ENCODE measurements around the gene KLF7.

KLF7 gene

DNA sequence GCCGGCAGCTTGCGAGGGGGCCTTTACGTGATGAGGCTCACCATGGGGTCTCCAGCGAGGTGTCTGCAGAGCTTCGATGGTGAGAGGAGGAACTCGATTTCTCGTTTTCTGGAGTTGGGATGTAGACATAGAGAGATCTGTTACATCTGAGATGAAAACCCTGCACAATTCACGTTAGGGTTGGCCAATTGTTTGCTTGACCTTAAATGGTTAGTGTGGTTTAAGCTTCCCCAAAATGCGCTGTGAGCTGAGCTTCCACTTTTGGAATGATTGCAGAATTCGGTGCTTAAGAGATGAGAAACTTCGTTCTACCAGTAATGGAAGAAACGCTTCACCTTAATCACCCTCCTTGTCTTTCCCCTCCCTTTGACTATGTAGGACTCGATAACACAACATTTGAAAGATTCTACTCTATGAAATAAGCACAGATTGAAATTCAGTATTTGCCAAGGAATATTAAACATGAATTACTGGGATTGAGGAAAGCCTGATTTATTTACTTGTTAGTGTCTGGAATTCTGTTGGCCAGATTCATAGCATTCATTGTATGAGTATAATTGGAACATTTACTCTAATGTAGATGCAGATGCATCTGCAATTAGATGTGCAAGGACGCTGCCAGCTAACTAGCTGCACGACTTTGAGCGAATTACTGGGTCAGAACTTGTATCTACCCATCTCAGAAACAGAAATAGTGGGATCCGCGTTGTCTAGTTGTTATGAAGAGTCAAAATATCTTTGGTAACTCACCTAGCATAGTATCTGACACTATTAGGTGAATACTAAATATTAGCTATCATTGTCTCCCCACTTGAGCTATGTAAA is 1.6 kb upstream of the KLF7 start:
- DNase-seq (ENCODE audit: extremely low spot score, insufficient read length, low read depth) (no peak), FAIRE-seq (peak; percentile 38)

GRCh38 chr2:207166349-207167098 is 776 bp upstream of the KLF7 start:
- FAIRE-seq = no peak
- DNase-seq (ENCODE audit: extremely low spot score, insufficient read length, low read depth) = peak; percentile 43

GRCh38 chr2:207166039-207166348 is 246 bp upstream of the KLF7 start:
- peak; percentile 85 for DNase-seq (ENCODE audit: extremely low spot score, insufficient read length, low read depth)
- FAIRE-seq = peak; percentile 91

DNA sequence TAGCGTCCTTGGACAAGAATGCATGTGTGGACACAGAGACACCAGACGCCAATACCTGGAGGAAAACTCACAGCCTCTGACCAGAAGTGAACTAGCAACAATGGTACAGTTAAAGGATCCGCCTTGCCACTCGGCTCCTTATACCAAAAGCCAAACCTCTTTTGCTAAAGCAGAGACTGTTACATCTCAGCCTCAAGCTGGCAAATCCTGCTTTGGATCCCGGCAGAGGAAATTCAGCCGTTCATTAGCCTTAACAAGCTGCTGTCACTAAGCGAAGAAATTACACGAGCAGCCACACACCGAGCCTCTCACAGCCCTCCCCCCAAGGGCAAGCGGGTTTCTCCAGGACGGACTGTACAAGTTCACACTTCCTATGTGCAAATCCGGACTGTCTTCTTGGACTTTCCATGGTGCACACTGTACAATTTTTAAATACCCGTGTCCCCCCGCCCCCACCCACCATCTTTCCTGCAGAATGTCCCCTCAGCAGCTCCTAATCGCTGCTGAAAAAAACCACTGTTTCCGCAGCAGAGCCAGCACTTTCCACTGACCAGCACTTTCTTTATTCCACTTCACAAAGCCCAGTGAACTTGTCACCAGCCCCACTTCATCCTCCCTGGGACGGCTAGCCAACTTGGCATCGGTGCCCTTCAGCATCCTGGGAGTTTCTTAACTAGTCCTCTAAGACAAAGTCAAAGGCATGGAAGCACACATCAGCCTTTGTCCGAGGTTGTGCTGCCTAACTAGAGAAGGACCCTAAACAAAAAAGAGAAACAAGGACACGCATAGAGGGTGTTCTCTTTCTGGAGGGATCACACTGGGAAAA is 1.5 kb downstream of the KLF7 start:
- FAIRE-seq = no peak
- DNase-seq (ENCODE audit: extremely low spot score, insufficient read length, low read depth) = no peak

DNA sequence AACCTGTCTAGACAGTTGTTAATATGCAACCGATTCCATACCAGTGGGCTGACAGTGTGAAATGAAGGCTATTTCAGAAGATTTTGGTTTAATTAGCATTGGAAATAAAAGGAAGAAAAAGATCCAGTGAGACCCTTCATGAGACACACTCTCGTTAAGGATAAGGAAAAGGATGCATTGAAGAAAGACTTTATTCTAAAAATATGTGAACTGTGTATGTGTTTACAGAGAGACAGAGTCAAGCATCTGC is 2.1 kb downstream of the KLF7 start:
- no peak for FAIRE-seq
- no peak for DNase-seq (ENCODE audit: extremely low spot score, insufficient read length, low read depth)

- no peak for FAIRE-seq
- no peak for DNase-seq (ENCODE audit: extremely low spot score, insufficient read length, low read depth)
Measured at GRCh38 chr2:207163053-207163755, 2.5 kb downstream of the KLF7 start.

DNA sequence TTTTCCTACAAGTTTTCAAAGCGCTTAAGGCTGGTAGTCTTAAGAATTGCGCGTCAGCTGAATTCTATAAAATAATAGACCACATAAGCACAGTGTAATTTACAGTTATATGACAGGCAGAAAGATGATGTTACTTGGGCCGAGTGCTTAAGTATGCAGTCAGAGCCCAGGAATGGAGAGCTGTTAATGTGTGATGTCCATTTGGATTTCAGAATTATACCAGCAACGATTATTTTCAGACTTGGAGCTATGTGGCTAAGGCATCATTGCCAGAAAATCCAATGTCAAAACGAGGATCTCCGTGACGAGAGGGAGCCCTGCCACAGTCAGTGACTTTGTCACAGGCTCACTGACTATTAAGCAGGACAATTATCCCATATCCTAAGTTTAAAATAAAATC is 3.4 kb downstream of the KLF7 start:
- no peak for FAIRE-seq
- DNase-seq (ENCODE audit: extremely low spot score, insufficient read length, low read depth) = no peak

GRCh38 chr2:207161247-207162123 is 4.3 kb downstream of the KLF7 start:
- DNase-seq (ENCODE audit: extremely low spot score, insufficient read length, low read depth) (no peak), FAIRE-seq (no peak)

DNA sequence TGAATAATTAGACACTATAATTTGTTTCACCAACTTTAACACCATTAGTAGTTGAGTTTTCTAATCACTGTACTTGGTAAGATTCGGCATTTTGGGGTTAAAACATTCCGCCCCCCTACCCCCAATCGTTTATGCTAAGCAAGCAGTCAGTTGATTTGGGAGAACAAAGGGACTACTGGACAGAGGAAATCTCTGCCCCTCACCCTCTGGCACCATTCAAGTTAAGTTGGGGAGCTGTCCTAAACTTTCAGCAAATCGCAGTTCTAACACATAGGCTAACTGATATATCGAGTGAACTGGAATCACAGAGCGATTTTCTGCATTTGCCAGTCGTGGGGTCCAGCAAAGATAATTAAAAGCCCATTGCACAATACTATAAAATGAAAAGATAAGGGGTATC is 5.6 kb downstream of the KLF7 start:
- DNase-seq (ENCODE audit: extremely low spot score, insufficient read length, low read depth) = no peak
- FAIRE-seq = no peak

- DNase-seq (ENCODE audit: extremely low spot score, insufficient read length, low read depth) = no peak
- no peak for FAIRE-seq
Measured at GRCh38 chr2:207159002-207159401, 6.7 kb downstream of the KLF7 start.

- DNase-seq (ENCODE audit: extremely low spot score, insufficient read length, low read depth) (no peak), FAIRE-seq (no peak)
Measured at GRCh38 chr2:207157731-207158130, 8.0 kb downstream of the KLF7 start.

DNA sequence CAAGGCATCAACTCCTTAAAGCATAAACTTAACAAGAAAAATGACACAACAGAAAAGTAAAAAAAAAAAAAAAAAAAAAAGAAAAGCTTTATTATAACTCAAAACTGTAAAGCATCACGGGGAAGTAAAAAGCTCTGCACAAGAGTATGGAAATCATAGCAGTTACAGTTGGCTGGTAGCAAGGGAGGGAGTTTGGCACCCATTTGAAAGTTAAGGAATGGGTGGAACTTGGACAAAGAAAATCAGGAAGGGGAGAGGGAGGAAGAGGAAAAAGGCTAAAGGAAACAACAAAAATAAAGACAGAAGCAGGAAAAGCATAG is 8.6 kb downstream of the KLF7 start:
- FAIRE-seq (no peak), DNase-seq (ENCODE audit: extremely low spot score, insufficient read length, low read depth) (no peak)

- FAIRE-seq = no peak
- DNase-seq (ENCODE audit: extremely low spot score, insufficient read length, low read depth) = no peak
Measured at GRCh38 chr2:207156451-207157161, 9.1 kb downstream of the KLF7 start.

GRCh38 chr2:207155516-207156444 is 10.0 kb downstream of the KLF7 start:
- FAIRE-seq (no peak), DNase-seq (ENCODE audit: extremely low spot score, insufficient read length, low read depth) (no peak)

DNA sequence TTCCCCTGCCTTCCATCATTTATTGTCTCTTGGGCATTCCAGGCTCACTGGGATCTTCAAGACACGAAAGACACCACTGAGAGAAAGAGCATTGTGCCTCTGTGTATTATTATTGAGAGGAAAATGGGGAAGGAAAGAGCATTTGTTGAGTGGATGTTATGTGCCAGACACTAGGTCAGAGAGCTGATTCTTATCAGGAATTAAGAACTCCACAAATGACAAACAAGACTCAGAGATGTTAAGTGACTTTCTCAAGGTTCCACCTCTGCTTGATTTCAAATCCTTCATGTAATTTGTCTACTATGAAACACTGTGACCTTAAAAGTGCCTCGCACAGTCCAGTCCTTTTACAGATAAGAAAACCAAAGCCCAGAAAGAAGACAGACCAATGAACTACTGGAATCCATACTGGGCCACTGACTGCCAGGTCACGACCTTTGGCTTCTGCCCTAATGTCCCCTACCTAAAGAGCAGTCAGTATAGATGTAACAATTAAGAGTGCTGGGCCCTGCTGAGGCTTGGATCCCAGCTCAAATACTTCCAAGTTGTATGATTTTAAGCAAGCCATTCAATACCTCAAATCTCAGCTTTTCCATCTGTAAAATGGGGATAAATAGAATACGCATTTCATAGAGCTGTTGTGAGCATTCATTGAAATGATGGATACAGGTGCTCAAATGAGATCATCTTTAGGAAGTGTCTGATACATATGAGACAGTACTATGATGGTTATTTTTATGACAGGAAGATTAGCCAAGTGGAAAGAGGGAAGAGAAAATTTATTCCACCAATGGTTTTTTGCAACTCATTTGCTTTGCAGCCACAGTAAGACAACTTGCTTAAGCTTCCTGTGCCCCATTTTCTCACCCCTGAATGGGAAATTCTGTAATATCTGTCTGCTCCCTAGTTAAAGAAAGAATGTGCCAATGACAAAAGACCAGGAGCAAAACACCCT is 10.9 kb downstream of the KLF7 start:
- FAIRE-seq (no peak), DNase-seq (ENCODE audit: extremely low spot score, insufficient read length, low read depth) (no peak)

GRCh38 chr2:207153266-207153975 is 12.3 kb downstream of the KLF7 start:
- DNase-seq (ENCODE audit: extremely low spot score, insufficient read length, low read depth) = no peak
- no peak for FAIRE-seq

Measured in GM18507 (cell line).